Measurements from ENCODE around the gene CYP2U1.

The CYP2U1 gene

GRCh38 chr4:107987916-107988762, 56.8 kb downstream of the CYP2U1 start:
- DNase-seq (ENCODE audit: low read depth in 2 of 2) = no peak

- DNase-seq (ENCODE audit: low read depth in 2 of 2) = no peak
These were observed 57.4 kb downstream of the CYP2U1 start for GRCh38 chr4:107988763-107989035.

GRCh38 chr4:107989162-107989536, 57.8 kb downstream of the CYP2U1 start:
- no peak for DNase-seq (ENCODE audit: low read depth in 2 of 2)

GRCh38 chr4:107989537-107990386, 58.4 kb downstream of the CYP2U1 start, which contains the start of gene HADH:
HADH (plus strand) TSS chr4:107989889; CDS start chr4:107989933, 44 bp downstream.
- peak; percentile 86 to 90 for DNase-seq (ENCODE audit: low read depth in 2 of 2)

GRCh38 chr4:107991945-107992630, 60.7 kb downstream of the CYP2U1 start:
- no peak for DNase-seq (ENCODE audit: low read depth in 2 of 2)

GRCh38 chr4:107993969-107994368, 62.6 kb downstream of the CYP2U1 start:
- no peak for DNase-seq (ENCODE audit: low read depth in 2 of 2)

- no peak for DNase-seq (ENCODE audit: low read depth in 2 of 2)
These were observed 63.5 kb downstream of the CYP2U1 start for GRCh38 chr4:107994894-107995293.

- no peak for DNase-seq (ENCODE audit: low read depth in 2 of 2)
These were observed 65.8 kb downstream of the CYP2U1 start for GRCh38 chr4:107996949-107997788.

- no peak for DNase-seq (ENCODE audit: low read depth in 2 of 2)
These were observed 66.4 kb downstream of the CYP2U1 start for GRCh38 chr4:107997794-107998193.

- DNase-seq (ENCODE audit: low read depth in 2 of 2) = no peak
These were observed 68.7 kb downstream of the CYP2U1 start for GRCh38 chr4:107999932-108000539.

GRCh38 chr4:108001540-108002135, 70.3 kb downstream of the CYP2U1 start:
- no peak for DNase-seq (ENCODE audit: low read depth in 2 of 2)
